Measurements from ENCODE around the gene MAB21L4. TPM values are rescaled to one million over a fixed set of nuclear protein-coding genes. Genes with fewer than 3 reads are reported as not detected.

MAB21L4 gene
- total RNA-seq, 2 experiments from 2014 or later, result not detected

DNA sequence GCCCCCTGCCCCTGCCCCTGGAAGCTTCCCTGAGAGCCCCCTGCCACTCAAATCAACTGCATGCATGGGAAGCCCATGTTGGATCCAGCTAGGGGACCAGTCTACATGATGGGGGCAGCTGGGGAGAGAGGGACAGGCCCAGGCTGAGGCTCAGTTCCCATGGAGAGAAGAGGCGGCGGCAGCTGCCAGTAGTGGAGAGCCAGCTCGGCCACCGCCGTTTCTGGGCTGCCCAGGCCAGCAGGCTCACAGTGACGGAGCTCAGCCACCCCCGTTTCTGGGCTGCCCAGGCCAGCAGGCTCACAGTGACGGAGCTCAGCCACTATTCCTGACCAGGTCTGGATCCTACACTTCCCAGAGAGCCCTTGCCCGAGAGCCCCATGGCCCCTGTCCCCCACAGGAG, 3.6 kb downstream of the MAB21L4 start:
- no peaks in the 10 kb centered on the region for H3K4me1 Mint-ChIP-seq (ENCODE audit: low read depth)
- H3K27ac Mint-ChIP-seq, result no peak overlapping the region
- no peak for DNase-seq
- H3K36me3 Mint-ChIP-seq (ENCODE audit: low read depth), result no peaks in the 10 kb centered on the region
- intact Hi-C loops (cut with micrococcal nuclease), result no loop called here
- no peaks in the 10 kb centered on the region for H3K27me3 Mint-ChIP-seq (ENCODE audit: low read depth)
- no peak overlapping the region for H3K4me3 Mint-ChIP-seq
- CTCF ChIA-PET, result no interaction called here
- H3K9me3 Mint-ChIP-seq, result no peaks in the 10 kb centered on the region

DNA sequence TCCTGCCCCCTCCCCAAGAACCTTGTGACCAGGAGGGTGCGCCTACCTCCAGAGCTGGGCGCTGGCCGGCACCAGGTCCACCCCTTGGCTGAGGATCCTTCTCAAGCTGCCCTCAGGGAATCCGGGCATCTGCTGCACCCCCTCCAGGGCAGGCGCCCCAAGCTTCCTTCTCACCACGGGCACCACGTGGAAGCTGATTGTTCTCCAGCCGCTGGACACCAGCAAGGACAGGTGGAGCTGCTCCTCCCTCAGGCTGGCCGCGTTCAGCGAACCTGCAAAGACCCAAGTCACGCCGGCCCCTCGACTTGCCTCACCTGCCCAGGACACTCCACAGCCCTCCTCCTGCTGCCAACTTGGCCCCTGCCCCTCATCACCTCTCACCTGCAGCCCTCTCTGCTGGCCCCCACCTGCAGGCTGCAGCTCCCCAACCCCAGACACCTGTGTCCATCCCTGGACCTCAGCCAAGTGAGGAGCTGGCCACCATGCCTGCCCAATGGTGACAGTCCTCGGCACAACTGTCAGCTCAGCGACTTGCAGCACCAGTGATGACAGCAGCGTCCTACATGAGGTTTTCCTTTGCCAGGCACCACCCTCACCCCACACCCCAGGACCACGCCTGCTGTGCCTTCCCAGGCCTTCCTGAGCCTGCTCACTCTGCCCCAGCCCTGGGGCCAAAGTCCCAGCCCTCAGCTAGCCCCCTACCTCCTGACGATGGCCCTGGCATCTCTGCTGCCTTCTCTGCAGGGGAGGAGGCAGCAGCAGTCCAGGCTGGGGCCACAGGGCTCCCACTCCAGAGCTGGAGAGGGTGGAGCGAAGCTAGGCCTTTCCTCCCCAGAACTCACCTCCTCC, 4.2 kb downstream of the MAB21L4 start:
- no peak for DNase-seq
- Mint-ChIP-seq H3K27me3 (ENCODE audit: low read depth) (no peaks in the 10 kb centered on the region), H3K9me3 (no peaks in the 10 kb centered on the region), H3K4me1 (ENCODE audit: low read depth) (no peaks in the 10 kb centered on the region), H3K36me3 (ENCODE audit: low read depth) (no peaks in the 10 kb centered on the region), H3K4me3 (no peak overlapping the region), H3K27ac (no peak overlapping the region)
- CTCF ChIA-PET, result interaction anchor here (0.7 kb wide), 1 partner anchor 23 kb away, joined by 3 read pairs; no protein-coding TSS in a partner anchor
- intact Hi-C loops (cut with micrococcal nuclease), result no loop called here

DNA sequence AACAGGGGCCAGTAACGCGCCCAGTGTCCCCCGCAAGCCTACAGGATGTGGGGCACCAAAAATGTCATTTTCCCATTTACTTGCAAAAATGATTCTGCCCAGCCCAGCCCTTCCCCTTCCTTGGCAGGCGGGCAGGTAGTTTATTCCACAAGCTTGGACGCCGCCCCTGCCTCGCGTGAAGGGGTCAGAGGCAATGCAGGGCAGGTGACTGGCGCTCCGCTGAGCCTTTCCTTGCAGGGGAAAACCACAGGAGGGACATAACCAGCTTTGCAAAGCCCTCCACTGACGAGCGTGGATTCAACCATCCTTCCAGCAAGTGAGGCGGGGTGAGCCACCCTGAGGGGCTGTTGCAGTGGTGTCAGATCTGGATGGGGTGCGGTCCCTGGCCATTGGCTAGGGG, 5.3 kb downstream of the MAB21L4 start:
- CTCF ChIA-PET, result interaction anchor here (0.7 kb wide), 1 partner anchor 24 kb away, joined by 3 read pairs; no protein-coding TSS in a partner anchor
- no peaks in the 10 kb centered on the region for H3K9me3 Mint-ChIP-seq
- H3K27ac Mint-ChIP-seq, result no peak overlapping the region
- H3K4me1 Mint-ChIP-seq (ENCODE audit: low read depth), result no peaks in the 10 kb centered on the region
- no peak overlapping the region for H3K4me3 Mint-ChIP-seq
- H3K27me3 Mint-ChIP-seq (ENCODE audit: low read depth), result no peaks in the 10 kb centered on the region
- H3K36me3 Mint-ChIP-seq (ENCODE audit: low read depth), result no peaks in the 10 kb centered on the region
- DNase-seq, result no peak
- intact Hi-C loops (cut with micrococcal nuclease), result no loop called here

DNA sequence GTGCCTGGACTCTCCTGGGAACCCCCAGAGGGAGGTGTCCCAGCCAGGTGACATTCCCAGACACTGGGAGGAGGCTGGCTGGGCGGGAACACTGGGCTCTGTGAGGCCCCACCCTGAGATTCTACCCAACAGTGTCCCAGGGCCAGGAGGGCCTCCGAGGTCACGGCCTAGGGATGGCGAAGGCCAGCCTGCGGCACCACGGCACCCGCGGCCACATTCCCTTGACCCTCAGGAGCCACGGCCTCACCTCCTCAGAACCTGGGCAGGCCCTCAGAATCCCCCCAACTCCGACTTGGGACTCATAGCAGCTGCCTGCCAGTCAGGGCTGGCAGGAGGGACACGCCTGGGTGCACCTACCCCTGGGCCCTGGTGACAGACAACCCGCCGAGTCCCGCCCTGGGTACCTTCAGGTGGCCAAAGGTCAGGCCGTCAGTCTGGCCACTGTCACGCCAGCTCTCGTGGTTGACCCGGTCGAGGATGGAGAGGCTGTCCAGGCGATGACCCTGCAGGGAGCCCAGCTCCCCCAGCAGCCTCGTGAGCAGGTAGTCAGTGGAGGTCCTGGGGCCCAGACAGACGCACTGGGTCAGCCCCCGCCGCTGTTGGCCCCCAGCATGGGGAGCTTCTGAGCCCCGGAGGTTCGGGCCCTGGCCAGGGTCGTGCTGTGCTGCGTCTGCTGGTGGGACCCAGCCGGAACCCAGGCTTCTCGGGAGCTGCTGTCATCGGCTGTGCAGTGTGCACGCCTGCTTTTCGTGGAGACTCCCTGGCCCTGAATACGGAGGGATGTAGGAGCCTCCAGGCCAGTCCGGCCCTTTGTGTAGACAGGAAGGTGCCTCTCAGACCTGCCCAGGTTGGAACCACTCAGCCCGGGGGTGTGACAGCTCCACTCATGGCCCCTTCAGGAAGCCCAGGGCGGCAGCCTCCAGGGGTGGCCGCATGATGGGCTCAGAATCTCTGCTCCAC, 6.1 kb downstream of the MAB21L4 start:
- H3K4me1 Mint-ChIP-seq (ENCODE audit: low read depth), result no peaks in the 10 kb centered on the region
- no peak overlapping the region for H3K27ac Mint-ChIP-seq
- H3K4me3 Mint-ChIP-seq, result no peak overlapping the region
- H3K36me3 Mint-ChIP-seq (ENCODE audit: low read depth), result no peaks in the 10 kb centered on the region
- H3K27me3 Mint-ChIP-seq (ENCODE audit: low read depth), result no peaks in the 10 kb centered on the region
- no peak for DNase-seq
- no peaks in the 10 kb centered on the region for H3K9me3 Mint-ChIP-seq
- CTCF ChIA-PET, result no interaction called here
- intact Hi-C loops (cut with micrococcal nuclease), result no loop called here

DNA sequence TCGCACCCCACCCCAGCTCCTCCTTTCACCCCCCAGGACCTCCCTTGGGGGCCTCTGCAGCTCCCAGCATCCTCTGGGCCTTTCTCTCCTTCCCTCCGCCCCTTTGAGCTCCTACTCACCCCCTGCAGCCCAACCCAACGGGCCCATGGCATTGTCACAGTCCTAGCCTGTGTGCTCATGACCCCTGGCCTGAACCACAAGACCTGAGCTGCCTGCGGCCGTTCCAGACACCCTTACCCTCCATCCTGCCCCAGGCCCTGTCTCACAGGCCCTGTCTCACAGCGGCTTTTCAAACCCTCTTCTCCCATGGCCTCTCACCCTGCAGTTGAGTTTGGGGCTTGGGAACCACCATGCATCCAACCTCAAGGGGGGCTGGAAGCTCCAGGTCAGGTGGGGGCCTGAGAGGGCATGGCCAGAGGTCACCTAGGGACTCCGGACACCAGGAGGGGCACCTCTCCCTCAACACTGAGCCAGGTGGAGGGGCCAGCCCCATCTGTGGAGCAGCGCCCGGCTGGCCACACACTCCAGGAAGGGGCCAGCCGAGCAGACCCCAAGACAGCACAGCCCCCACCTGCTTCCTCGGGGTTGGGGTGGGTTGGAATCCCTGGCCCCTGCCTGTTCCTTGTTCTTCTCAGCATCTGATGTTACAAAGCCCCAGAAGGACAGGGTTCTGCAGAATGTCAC, 6.9 kb downstream of the MAB21L4 start:
- DNase-seq, result no peak
- Mint-ChIP-seq H3K27me3 (ENCODE audit: low read depth) (no peaks in the 10 kb centered on the region), H3K27ac (no peak overlapping the region), H3K36me3 (ENCODE audit: low read depth) (no peaks in the 10 kb centered on the region), H3K4me1 (ENCODE audit: low read depth) (no peaks in the 10 kb centered on the region), H3K9me3 (no peaks in the 10 kb centered on the region), H3K4me3 (no peak overlapping the region)
- intact Hi-C loops (cut with micrococcal nuclease), result no loop called here
- CTCF ChIA-PET, result no interaction called here

DNA sequence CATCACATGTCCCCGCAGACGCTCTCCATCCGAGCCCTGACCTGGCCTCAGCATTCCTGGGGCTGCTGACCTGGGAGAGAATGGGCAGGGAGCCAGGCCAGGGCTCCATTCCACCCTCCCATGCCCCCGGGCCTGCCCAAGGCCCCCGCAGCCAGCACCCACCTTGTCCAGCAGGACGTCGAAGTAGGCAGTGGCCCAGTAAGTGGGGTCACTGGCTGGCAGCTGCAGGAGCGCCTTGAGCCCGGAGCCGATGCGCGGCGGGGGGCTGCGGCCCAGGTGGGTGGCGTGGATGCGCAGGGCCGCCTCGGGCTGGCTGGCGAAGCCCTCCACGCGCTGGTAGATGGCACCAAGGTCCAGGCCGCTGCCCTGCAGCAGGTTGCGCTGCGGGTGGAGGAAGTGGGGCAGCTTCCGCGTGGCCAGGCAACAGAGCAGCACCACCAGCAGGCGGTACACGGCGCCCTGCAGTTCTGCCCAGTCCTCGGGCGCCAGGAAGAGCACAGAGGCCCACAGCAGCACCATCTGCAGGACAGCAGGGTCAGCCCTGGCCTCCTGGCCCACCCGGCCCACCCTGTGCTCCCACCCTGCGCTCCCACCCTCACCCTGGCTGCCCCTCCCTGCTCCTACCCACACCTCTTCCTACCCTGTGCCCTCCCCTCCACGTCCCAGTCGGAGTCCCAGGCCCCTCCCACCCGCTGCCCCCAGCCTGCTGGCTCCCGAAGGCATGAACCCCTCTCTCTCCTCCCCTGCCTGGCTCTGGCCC, 7.6 kb downstream of the MAB21L4 start:
- Mint-ChIP-seq H3K27ac (no peak overlapping the region), H3K4me1 (ENCODE audit: low read depth) (no peaks in the 10 kb centered on the region), H3K4me3 (no peak overlapping the region), H3K36me3 (ENCODE audit: low read depth) (no peaks in the 10 kb centered on the region), H3K27me3 (ENCODE audit: low read depth) (no peaks in the 10 kb centered on the region), H3K9me3 (no peaks in the 10 kb centered on the region)
- CTCF ChIA-PET, result no interaction called here
- intact Hi-C loops (cut with micrococcal nuclease), result no loop called here
- no peak for DNase-seq

DNA sequence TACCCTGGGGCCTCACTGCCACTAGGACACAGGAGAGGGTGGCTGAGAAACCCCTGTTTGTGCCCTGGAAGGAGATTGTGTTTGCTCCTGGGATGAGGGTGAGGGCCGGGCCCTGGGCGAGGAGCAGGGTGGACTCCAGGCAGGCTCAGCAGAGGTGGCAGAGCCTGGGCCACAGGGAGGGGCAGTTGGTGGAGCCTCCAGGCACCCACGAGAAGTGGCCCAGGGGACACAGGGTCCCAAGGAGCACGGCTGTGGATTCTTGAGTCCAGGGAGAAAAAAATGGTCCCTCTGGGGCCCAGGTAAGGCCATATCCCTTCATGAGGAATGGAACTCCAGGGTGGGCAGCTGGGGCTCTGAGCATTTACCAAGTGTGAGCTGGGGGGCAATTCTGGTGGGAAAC, 8.3 kb downstream of the MAB21L4 start:
- Mint-ChIP-seq H3K27me3 (ENCODE audit: low read depth) (no peaks in the 10 kb centered on the region), H3K36me3 (ENCODE audit: low read depth) (no peaks in the 10 kb centered on the region), H3K4me1 (ENCODE audit: low read depth) (no peaks in the 10 kb centered on the region), H3K27ac (no peak overlapping the region), H3K9me3 (no peaks in the 10 kb centered on the region), H3K4me3 (no peak overlapping the region)
- DNase-seq, result no peak
- CTCF ChIA-PET, result no interaction called here
- intact Hi-C loops (cut with micrococcal nuclease), result no loop called here

DNA sequence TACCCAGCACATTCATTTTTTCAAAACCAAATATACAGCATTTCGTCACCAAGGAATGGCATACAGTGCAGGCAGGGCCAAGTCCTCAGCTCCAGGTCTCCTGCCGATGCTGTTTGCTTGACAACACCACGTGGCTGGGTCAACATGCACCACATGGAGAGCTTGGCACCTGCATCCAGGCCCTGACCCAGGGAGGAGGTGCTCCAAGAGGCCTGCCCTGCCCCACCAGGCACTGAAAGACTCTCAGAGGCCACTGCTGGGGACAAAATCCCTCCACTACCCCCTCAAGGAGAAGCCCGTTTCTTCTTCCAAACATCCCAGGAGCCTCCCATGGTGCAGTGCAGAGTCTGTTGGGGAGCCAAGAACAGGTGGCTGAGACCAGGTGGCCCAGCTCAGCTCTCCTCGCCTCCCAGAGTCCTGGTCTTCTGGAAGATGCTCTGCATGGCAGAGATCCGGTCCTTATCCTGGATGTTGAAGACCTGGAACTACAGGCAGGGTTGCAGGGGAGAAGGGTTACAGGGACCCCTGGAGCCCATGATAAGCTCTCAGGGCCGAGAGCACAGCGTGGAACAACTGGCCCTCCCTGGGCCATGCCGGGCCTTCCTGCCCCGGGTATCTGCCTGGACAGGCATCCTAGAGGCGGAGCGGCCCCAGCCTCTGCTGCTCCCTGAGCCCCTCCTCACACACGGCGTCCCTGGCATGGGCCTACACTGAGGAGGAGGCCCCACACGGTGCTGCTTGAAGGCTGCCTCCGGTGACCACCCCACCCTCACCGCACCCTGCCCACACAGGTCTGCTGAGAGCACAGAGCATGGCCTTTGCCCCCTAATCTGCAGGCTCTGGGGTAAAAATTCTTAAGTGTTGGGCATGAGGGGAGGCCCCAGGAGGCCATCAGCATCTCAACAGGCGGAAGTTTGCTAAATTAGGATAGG, 9.0 kb downstream of the MAB21L4 start:
- H3K36me3 Mint-ChIP-seq (ENCODE audit: low read depth), result no peaks in the 10 kb centered on the region
- H3K27me3 Mint-ChIP-seq (ENCODE audit: low read depth), result no peaks in the 10 kb centered on the region
- no peak overlapping the region for H3K4me3 Mint-ChIP-seq
- DNase-seq, result no peak
- CTCF ChIA-PET, result no interaction called here
- H3K27ac Mint-ChIP-seq, result no peak overlapping the region
- H3K9me3 Mint-ChIP-seq, result no peaks in the 10 kb centered on the region
- no peaks in the 10 kb centered on the region for H3K4me1 Mint-ChIP-seq (ENCODE audit: low read depth)
- intact Hi-C loops (cut with micrococcal nuclease), result no loop called here

DNA sequence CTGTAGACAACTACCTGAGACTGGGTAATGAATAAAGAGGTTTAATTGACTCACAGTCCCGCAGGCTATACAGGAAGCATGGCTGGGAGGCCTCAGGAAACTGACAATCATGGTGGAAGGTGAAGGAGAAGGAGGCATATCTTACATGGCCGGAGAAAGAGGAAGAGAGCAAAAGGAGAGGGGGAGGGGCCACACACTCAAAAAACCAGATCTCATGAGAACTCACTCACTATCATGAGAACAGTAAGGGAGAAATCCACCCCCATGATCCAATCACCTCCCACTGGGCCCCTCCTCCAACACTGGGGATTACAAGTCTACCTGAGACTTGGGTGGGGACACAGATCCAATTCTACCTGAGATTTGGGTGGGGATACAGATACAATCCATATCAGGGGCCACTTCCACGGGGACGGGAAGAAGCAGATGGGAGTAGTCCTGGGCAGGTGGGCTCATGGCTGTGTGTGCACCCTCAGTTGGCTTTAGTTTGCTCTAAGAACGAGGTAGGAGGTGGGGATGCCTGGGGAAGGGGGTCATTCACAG, 9.9 kb downstream of the MAB21L4 start:
- intact Hi-C loops (cut with micrococcal nuclease), result no loop called here
- no peaks in the 10 kb centered on the region for H3K27me3 Mint-ChIP-seq (ENCODE audit: low read depth)
- no peak overlapping the region for H3K4me3 Mint-ChIP-seq
- no peaks in the 10 kb centered on the region for H3K36me3 Mint-ChIP-seq (ENCODE audit: low read depth)
- H3K4me1 Mint-ChIP-seq (ENCODE audit: low read depth), result no peaks in the 10 kb centered on the region
- no peak for DNase-seq
- CTCF ChIA-PET, result interaction anchor here (1.5 kb wide), 1 partner anchor 29 kb away, joined by 3 read pairs; no protein-coding TSS in a partner anchor
- no peaks in the 10 kb centered on the region for H3K9me3 Mint-ChIP-seq
- no peak overlapping the region for H3K27ac Mint-ChIP-seq

DNA sequence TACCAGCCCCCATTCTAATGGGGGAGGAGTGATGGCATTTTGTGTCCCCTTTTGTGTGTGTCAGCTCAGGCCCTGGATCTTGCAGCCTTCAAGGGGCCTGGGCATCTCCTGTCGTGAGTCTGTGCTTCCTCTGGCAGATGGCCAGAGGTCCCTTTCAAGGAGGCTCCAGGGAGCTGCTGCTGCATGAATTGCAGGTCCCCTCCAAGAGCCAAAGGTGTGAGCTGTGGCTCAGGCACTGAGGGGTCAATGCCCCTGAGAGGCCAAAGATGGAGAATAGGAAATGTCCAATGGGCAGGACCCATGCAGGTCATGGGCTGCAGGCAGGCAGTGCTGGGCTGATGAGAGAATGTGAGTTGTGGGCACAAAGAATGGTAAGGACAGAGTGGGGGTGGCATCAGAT, 10.4 kb downstream of the MAB21L4 start:
- no peaks in the 10 kb centered on the region for H3K4me1 Mint-ChIP-seq (ENCODE audit: low read depth)
- no peak for DNase-seq
- no peaks in the 10 kb centered on the region for H3K9me3 Mint-ChIP-seq
- no peak overlapping the region for H3K4me3 Mint-ChIP-seq
- CTCF ChIA-PET, result interaction anchor here (1.5 kb wide), 1 partner anchor 29 kb away, joined by 3 read pairs; no protein-coding TSS in a partner anchor
- no peaks in the 10 kb centered on the region for H3K27me3 Mint-ChIP-seq (ENCODE audit: low read depth)
- H3K36me3 Mint-ChIP-seq (ENCODE audit: low read depth), result no peaks in the 10 kb centered on the region
- H3K27ac Mint-ChIP-seq, result no peak overlapping the region
- intact Hi-C loops (cut with micrococcal nuclease), result no loop called here

DNA sequence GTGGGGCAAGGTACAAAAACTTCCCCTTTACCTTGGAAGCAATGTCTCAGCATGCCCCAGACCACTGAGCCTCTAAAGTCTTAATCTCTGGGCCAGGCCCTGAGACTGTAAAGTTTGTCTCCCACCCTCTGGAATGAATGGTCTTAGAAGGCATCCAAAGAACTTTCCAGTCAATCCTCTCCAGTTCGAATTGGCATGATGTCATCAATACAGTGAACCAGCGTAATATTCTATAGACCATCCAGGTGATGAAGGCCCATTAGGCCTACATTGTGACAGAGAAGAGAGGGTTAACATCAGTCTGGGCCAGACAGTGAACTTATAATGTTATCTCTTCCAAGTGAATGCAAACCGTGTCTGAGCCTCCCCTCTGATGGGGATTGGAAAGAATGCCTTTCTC, 11.2 kb downstream of the MAB21L4 start:
- no peaks in the 10 kb centered on the region for H3K27me3 Mint-ChIP-seq (ENCODE audit: low read depth)
- H3K4me3 Mint-ChIP-seq, result no peak overlapping the region
- no peaks in the 10 kb centered on the region for H3K4me1 Mint-ChIP-seq (ENCODE audit: low read depth)
- intact Hi-C loops (cut with micrococcal nuclease), result no loop called here
- no peak overlapping the region for H3K27ac Mint-ChIP-seq
- no peaks in the 10 kb centered on the region for H3K36me3 Mint-ChIP-seq (ENCODE audit: low read depth)
- no peaks in the 10 kb centered on the region for H3K9me3 Mint-ChIP-seq
- DNase-seq, result no peak
- CTCF ChIA-PET, result interaction anchor here (1.5 kb wide), 1 partner anchor 30 kb away, joined by 3 read pairs; no protein-coding TSS in a partner anchor

Measured in activated naive CD4-positive, alpha-beta T cell treated with anti-CD3 and anti-CD28 coated beads for 36 hours (primary cell).